IMR-90 (cell line): Measurements from ENCODE around the gene C19orf53. TPM values are rescaled to one million over a fixed set of nuclear protein-coding genes. Genes with fewer than 3 reads are reported as not detected.

Experiments used
- ATAC-seq: fragments of 200-7000 bp; cut with Tn5 transposase; 2 replicates; pipeline ENCODE4 v1.9.1; 2020; ENCODE audit warnings: low read depth, mild to moderate bottlenecking, moderate library complexity
- BruUV-seq: library from RNA; stranded (reverse); fragments of 400-500 nt; replicated peaks from 2 replicates; lab custom pipeline; 2021; lab: Mats Ljungman, UMichigan
- CTCF ChIA-PET: fragments of 300-600 bp; formaldehyde crosslinking; extraction: SDS; loops from one replicate; lab custom pipeline; 2021; ENCODE audit warnings: antibody characterized with exemption; lab: Yijun Ruan, JAX
- POLR2A ChIA-PET: fragments of 300-600 bp; sonication (Branson Sonifier 250); formaldehyde crosslinking; loops from one replicate; lab custom pipeline; 2022; ENCODE audit warnings: antibody characterized with exemption; ENCODE audit not compliant: unreplicated experiment; lab: Charles Lee
- DNase-seq: peaks from one replicate; pipeline ENCODE4 v3.0.0; 2013
- H2AFZ ChIP-seq: replicated peaks from 2 replicates; pipeline ENCODE3; 2013; ENCODE audit warnings: low read length, mild to moderate bottlenecking; ENCODE audit not compliant: poor library complexity
- H2AK5ac ChIP-seq: 2 replicates; pipeline ENCODE4 v1.6.1; 2013; ENCODE audit warnings: low read depth, low read length, inconsistent platforms
- H2AK9ac ChIP-seq: replicated peaks from 2 replicates; pipeline ENCODE3; 2013; ENCODE audit warnings: mild to moderate bottlenecking, low read depth, low read length, moderate library complexity; ENCODE audit not compliant: poor library complexity
- H2BK120ac ChIP-seq: 2 replicates; pipeline ENCODE4 v1.6.1; 2013; ENCODE audit warnings: low read depth, low read length, inconsistent platforms
- H2BK15ac ChIP-seq: 3 replicates; pipeline ENCODE4 v1.6.1; 2013; ENCODE audit warnings: low read depth, low read length, inconsistent platforms
- H2BK20ac ChIP-seq: 2 replicates; pipeline ENCODE4 v1.6.1; 2013; ENCODE audit warnings: low read depth, mild to moderate bottlenecking, inconsistent platforms, low read length, moderate library complexity
- H2BK5ac ChIP-seq: 2 replicates; pipeline ENCODE4 v1.6.1; 2013; ENCODE audit warnings: mild to moderate bottlenecking, low read depth, low read length, inconsistent platforms; ENCODE audit not compliant: poor library complexity, severe bottlenecking
- H3K14ac ChIP-seq: replicated peaks from 2 replicates; pipeline ENCODE4 v1.6.1; 2013; ENCODE audit warnings: low read depth, low read length, inconsistent platforms
- H3K18ac ChIP-seq: 2 replicates; pipeline ENCODE4 v1.6.1; 2013; ENCODE audit warnings: low read depth, low read length, control low read depth
- H3K23ac ChIP-seq: 2 replicates; pipeline ENCODE4 v1.6.1; 2013; ENCODE audit warnings: low read depth, low read length, inconsistent platforms
- H3K27ac ChIP-seq: 2 replicates; pipeline ENCODE4 v1.5.1; 2013; ENCODE audit warnings: mild to moderate bottlenecking, control low read depth, low read length; ENCODE audit not compliant: insufficient read depth
- H3K27me3 ChIP-seq: 2 replicates; pipeline ENCODE4 v1.6.1; 2013; ENCODE audit warnings: low read length; ENCODE audit not compliant: control insufficient read depth, insufficient read depth
- H3K36me3 ChIP-seq: 2 replicates; pipeline ENCODE4 v1.6.1; 2013; ENCODE audit warnings: low read length, mixed read lengths; ENCODE audit not compliant: control insufficient read depth, insufficient read depth
- H3K4ac ChIP-seq: 2 replicates; pipeline ENCODE4 v1.6.1; 2013; ENCODE audit warnings: low read depth, low read length, inconsistent platforms
- H3K4me1 ChIP-seq: 2 replicates; pipeline ENCODE4 v1.6.1; 2013; ENCODE audit warnings: low read length, mixed read lengths; ENCODE audit not compliant: control insufficient read depth, insufficient read depth
- H3K4me2 ChIP-seq: 2 replicates; pipeline ENCODE4 v1.6.1; 2013; ENCODE audit warnings: low read depth, mild to moderate bottlenecking, control low read depth, low read length, moderate library complexity
- H3K4me3 ChIP-seq: 2 replicates; pipeline ENCODE4 v1.5.1; 2013; ENCODE audit warnings: low read depth, mild to moderate bottlenecking, control low read depth, low read length, moderate library complexity; ENCODE audit not compliant: insufficient read depth
- H3K56ac ChIP-seq: 2 replicates; pipeline ENCODE4 v1.6.1; 2013; ENCODE audit warnings: low read length, inconsistent platforms; ENCODE audit not compliant: insufficient read depth; ENCODE audit errors: extremely low read depth
- H3K79me1 ChIP-seq, 2 experiments: 2 replicates each; pipeline ENCODE4 v1.6.1; 2013; ENCODE audit warnings: low read length in 2 of 2, inconsistent platforms in 1 of 2, low read depth in 1 of 2
- H3K9ac ChIP-seq: 2 replicates; pipeline ENCODE4 v1.6.1; 2013; ENCODE audit warnings: low read depth, low read length, control low read depth
- H3K9me1 ChIP-seq: 2 replicates; pipeline ENCODE4 v1.6.1; 2013; ENCODE audit warnings: low read length, inconsistent platforms; ENCODE audit not compliant: insufficient read depth
- H3K9me3 ChIP-seq: 2 replicates; pipeline ENCODE4 v1.6.1; 2013; ENCODE audit warnings: low read length; ENCODE audit not compliant: control insufficient read depth, insufficient read depth
- H4K20me1 ChIP-seq: 2 replicates; pipeline ENCODE4 v1.6.1; 2013; ENCODE audit warnings: low read length, inconsistent platforms; ENCODE audit not compliant: insufficient read depth
- H4K5ac ChIP-seq: 2 replicates; pipeline ENCODE4 v1.6.1; 2013; ENCODE audit warnings: mild to moderate bottlenecking, low read depth, low read length, control low read depth
- H4K8ac ChIP-seq, 2 experiments: 2 replicates each; pipeline ENCODE4 v1.6.1; 2013; ENCODE audit warnings: low read depth in 2 of 2, low read length in 2 of 2, control low read depth in 1 of 2, inconsistent platforms in 1 of 2
- H4K91ac ChIP-seq: 2 replicates; pipeline ENCODE4 v1.6.1; 2013; ENCODE audit warnings: low read depth, low read length, inconsistent platforms; ENCODE audit not compliant: insufficient read depth
- POLR2A ChIP-seq: IDR thresholded peaks from 2 replicates; pipeline ENCODE4 v1.6.1; 2012; ENCODE audit warnings: mild to moderate bottlenecking, low read depth, low read length
- WGBS, 2 experiments: methylation state at CpG; one replicate each; pipeline versions ENCODE4 v1.1.5 to v1.1.7; 2013; ENCODE audit warnings: missing lambda C conversion rate in 2 of 2; ENCODE audit not compliant: insufficient read length in 1 of 2; ENCODE audit errors: extremely low coverage in 2 of 2; 5-methylcytosine and 5-hydroxymethylcytosine counted together
- dilution Hi-C: fragments of 300-500 bp; cut with HindIII; formaldehyde crosslinking; loops from one replicate; pipeline ENCODE4 v1.14.3; 2018; ENCODE audit warnings: low sequenced_read_pairs; ENCODE audit not compliant: unreplicated experiment
- in situ Hi-C: fragments of 300-500 bp; cut with MboI; formaldehyde crosslinking; loops from 3 replicates; pipeline ENCODE4 v1.14.3; 2019; ENCODE audit warnings: low sequenced_read_pairs, inconsistent platforms, mixed read lengths
- intact Hi-C: fragments of 100-400 bp; cut with micrococcal nuclease; formaldehyde crosslinking; loops from 2 replicates; pipeline ENCODE4 v1.10.0; 2022
- polyA plus RNA-seq, 3 experiments: library from polyadenylated mRNA; depleted of rRNA; stranded (reverse); fragments of >200 nt; gene quantifications; 2 replicates each; pipeline ENCODE4 v1.2.3, GENCODE V29; 2012; ENCODE audit warnings: low replicate concordance in 1 of 3
- total RNA-seq: library from RNA; depleted of rRNA; stranded (reverse); fragments of >200 nt; gene quantifications from 2 replicates; pipeline ENCODE4 v1.2.3, GENCODE V29; 2012

The C19orf53 gene
- total and polyA plus RNA-seq, 2 of the 4 experiments (the other 2 are of a cell fraction), result 61.3 to 290 TPM

- Histone ChIP-seq H3K4me2 (no peak overlapping the region), H4K91ac (no peak overlapping the region), H3K4me1 (no peaks in the 10 kb centered on the region), H2BK120ac (no peak overlapping the region), H3K27me3 (no peaks in the 10 kb centered on the region), H3K18ac (no peak overlapping the region), H2AK9ac (peak overlapping the region; percentile 11), H3K4me3 (no peak overlapping the region), H2BK5ac (no peak overlapping the region), H2AFZ (no peak overlapping the region), H3K27ac (no peak overlapping the region), H2AK5ac (no peak overlapping the region), H3K23ac (no peak overlapping the region), H3K56ac (no peak overlapping the region), H3K79me1 (peaks cover 11 to 42% of the 10 kb centered on the region in 2 experiments; a peak in 3 of 4 replicates), H4K20me1 (peaks cover 17% of the 10 kb centered on the region), H2BK20ac (no peak overlapping the region), H4K8ac (no peak overlapping the region), H3K36me3 (peaks cover 54% of the 10 kb centered on the region), H3K9me1 (peaks cover 4% of the 10 kb centered on the region; the same call in 1 of the 2 replicates), H3K14ac (no peak overlapping the region), H4K5ac (no peak overlapping the region), H3K9ac (no peak overlapping the region), H3K4ac (no peak overlapping the region), H3K9me3 (no peaks in the 10 kb centered on the region), H2BK15ac (no peak overlapping the region)
- CTCF ChIA-PET, result no interaction called here
- ATAC-seq (no peak), DNase-seq (no peak)
- no TSS peak for BruUV-seq
- 91% methylated on average over 6 of the region's 8 CpGs; no CpG with 5 or more reads in 1 of the 2 experiments for whole genome bisulfite sequencing, 2 experiments
- in situ Hi-C loops, result no loop called here
- intact Hi-C loops, result no loop called here
- no peak for TF ChIP-seq POLR2A
- POLR2A ChIA-PET, result no interaction called here
- dilution Hi-C loops, result no loop called here
Measured at GRCh38 chr19:13823256-13823655, 49.0 kb downstream of the C19orf53 start.
